OCI-M1 (cell line): ENCODE results near the gene CEBPG.

ENCODE experiments used
- DNase-seq: peaks from one replicate; lab custom pipeline; 2025; lab: John Stamatoyannopoulos, UW

Gene CEBPG

GRCh38 chr19:33421368-33421767 lies 47.9 kb downstream of the CEBPG start:
- DNase-seq, result no peak

GRCh38 chr19:33422369-33423180 lies 49.1 kb downstream of the CEBPG start:
- DNase-seq, result no peak

- DNase-seq, result no peak
Observed at GRCh38 chr19:33424181-33424580, 50.7 kb downstream of the CEBPG start.

GRCh38 chr19:33426621-33427361 lies 53.3 kb downstream of the CEBPG start:
- DNase-seq, result no peak

DNA sequence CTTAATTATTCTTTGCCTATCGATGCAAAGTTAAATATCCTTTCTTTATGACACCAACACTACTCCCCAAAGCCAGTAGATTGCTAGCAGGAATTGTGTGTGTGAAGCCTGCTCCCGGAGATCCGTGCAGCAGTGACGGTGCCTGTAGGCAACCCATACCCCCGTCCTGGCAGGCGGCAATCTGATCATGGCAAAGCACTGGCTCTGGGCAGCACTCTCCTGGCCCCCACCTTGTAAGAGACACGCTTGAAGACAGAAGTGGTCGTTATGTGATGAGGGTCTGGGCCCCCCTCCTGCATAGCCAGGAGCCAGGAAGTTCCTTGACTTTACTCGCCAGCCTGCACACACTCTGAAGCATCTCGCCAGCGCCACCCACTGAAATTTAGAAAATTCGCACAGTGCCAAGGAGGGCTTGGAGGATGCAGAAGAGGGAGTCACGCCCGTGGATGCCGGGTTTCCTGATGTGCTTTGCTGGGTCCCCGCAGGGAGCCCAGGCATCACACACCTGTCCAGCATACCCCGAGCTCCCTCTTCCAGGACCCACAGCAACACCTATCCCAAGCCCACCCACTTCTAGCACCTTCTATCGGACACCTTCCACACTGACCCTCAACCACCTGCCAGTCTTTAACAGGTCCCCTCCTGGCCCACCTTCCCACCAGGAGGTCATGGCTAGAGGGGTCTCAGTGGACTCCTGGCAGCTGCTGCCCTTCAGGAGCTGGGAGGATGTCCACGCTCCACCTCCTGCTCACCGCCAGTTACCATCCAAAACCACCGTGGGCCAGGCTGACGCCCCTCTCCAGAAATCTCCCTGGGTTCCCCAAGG lies 54.5 kb downstream of the CEBPG start:
- DNase-seq, result no peak

GRCh38 chr19:33428627-33429125 lies 55.2 kb downstream of the CEBPG start:
- DNase-seq, result no peak

DNA sequence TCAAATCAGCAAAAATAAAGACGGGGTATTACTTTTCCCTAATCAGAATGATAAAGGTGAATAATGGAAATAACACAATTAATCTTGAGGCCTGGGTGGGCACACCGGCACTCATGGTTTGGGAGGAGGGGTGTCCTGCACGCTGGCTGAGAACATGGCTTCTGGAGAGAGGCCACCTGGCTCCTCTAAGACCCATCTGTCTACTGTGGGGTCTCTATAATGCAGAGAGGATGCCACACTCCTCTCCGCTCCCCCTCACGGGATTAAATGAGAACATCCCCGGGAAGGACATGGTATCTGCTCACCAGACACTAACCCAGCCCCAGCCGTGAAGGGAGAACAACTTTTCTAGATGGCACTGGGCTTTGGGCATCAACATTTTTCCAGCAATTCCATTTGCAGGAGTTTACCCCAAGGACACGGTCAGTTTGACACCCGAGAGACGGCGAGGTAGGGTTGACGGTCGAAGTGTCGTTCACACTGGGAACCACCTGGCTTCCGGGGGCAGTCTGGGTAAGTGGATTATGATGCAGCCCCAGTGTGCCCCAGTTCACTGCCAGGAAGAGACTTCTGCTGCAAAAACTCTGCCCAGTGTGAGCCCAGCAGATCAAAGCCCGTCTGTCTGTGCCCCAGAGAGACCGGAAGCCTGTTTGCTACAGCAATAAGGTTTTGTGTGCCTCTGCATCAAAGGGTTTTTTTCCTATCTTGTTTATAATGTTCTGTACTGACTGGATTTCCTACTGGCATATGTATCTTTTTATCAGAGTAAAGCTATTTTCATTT lies 56.6 kb downstream of the CEBPG start:
- DNase-seq, result no peak

DNA sequence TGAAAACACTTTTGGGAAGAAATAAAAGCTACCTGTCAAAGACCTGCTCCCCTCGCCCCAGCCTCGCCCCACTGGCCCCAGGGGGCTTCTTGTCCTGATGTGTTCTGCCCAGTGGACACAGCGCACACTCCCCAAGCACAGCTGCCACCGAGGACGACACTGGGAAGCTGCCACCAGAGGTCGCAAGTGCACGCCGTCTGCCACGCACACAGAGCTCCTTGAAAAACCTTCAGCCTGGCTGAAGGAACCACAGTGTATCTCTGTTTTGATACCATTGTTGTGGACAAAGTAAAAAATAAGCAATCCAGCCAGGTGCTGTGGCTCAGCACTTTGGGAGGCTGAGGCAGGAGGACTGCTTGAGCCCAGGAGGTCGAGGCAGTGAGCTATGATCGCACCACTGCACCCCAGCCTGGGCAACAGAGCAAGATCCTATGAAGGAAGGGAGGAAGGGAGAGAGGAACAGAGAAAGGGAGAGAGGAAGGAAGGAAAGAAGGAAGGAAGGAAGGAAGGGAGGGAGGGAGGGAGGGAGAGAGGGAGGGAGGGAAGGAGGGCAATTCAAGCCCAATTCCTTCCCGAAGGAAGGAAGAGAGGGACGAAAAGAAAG lies 57.3 kb downstream of the CEBPG start:
- peak; percentile 82 for DNase-seq

DNA sequence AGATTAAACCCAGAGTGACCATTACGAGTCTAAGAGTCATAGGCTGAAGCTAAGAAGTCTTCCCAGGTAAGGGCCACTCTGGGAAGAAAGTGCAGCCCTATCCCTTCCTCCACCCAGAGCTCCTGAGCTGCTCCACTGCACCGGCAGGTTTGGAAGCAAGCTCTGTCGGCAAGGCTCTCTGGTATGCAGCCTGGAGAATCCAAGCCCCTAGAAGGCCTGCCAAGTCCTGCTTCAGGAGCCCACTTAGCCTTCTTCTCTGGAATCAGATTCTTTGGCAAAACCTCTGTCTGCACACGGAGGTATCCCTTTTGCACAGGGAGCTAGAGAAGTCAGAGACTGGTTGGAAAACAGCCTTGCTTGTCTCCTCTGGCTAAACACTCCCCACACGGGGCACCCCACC lies 58.5 kb downstream of the CEBPG start:
- no peak for DNase-seq
